GM23338 (cell line): ENCODE data around the gene KIF25. TPM values are rescaled to one million over a fixed set of nuclear protein-coding genes. Genes with fewer than 3 reads are reported as not detected.

Experiments used
- ATAC-seq: fragments of 200-7000 bp; cut with Tn5 transposase; 3 replicates; pipeline ENCODE4 v1.9.1; 2020
- DNase-seq: peaks from one replicate; pipeline ENCODE4 v3.0.0-alpha.2; 2015; ENCODE audit warnings: low spot score
- H2AFZ ChIP-seq: fragments of 200-600 bp; sonication (generic); 2 replicates; pipeline ENCODE4 v1.8.0; 2016; ENCODE audit warnings: antibody characterized with exemption, mild to moderate bottlenecking, moderate library complexity
- H3F3A ChIP-seq: fragments of 200-600 bp; sonication (generic); replicated peaks from 2 replicates; pipeline ENCODE4 v1.8.0; 2017; ENCODE audit warnings: antibody characterized with exemption, mixed run types, low read depth
- H3K27ac ChIP-seq: fragments of 200-600 bp; sonication (generic); 2 replicates; pipeline ENCODE4 v1.6.1; 2016; ENCODE audit warnings: low read depth
- H3K27me3 ChIP-seq: fragments of 200-600 bp; sonication (generic); 2 replicates; pipeline ENCODE4 v1.8.0; 2016; ENCODE audit warnings: mild to moderate bottlenecking, mixed run types, moderate library complexity; ENCODE audit not compliant: insufficient read depth
- H3K36me3 ChIP-seq: fragments of 200-600 bp; sonication (generic); 2 replicates; pipeline ENCODE4 v1.8.0; 2016; ENCODE audit warnings: mild to moderate bottlenecking; ENCODE audit not compliant: insufficient read depth
- H3K4me1 ChIP-seq: fragments of 200-600 bp; sonication (generic); 2 replicates; pipeline ENCODE4 v1.8.0; 2016; ENCODE audit warnings: mild to moderate bottlenecking, moderate library complexity; ENCODE audit not compliant: insufficient read depth
- H3K4me2 ChIP-seq: fragments of 200-600 bp; sonication (generic); 2 replicates; pipeline ENCODE4 v1.7.1; 2017; ENCODE audit warnings: mixed run types
- H3K4me3 ChIP-seq: fragments of 200-600 bp; sonication (generic); 2 replicates; pipeline ENCODE4 v1.6.1; 2016; ENCODE audit warnings: mixed run types
- H3K79me2 ChIP-seq: fragments of 200-600 bp; sonication (generic); replicated peaks from 2 replicates; pipeline ENCODE4 v1.8.0; 2017; ENCODE audit warnings: mild to moderate bottlenecking; ENCODE audit not compliant: insufficient read depth
- H3K9me2 ChIP-seq: fragments of 200-600 bp; sonication (generic); 2 replicates; pipeline ENCODE4 v1.8.0; 2017; ENCODE audit not compliant: insufficient read depth
- H4K20me1 ChIP-seq: fragments of 200-600 bp; sonication (generic); replicated peaks from 2 replicates; pipeline ENCODE4 v1.8.0; 2017; ENCODE audit warnings: mild to moderate bottlenecking; ENCODE audit not compliant: insufficient read depth
- H3K27ac Mint-ChIP-seq: 2 replicates; pipeline ENCODE4 v1.8.0; 2020; ENCODE audit warnings: inconsistent platforms, mild to moderate bottlenecking, moderate library complexity, mixed read lengths
- H3K27me3 Mint-ChIP-seq: 3 replicates; pipeline ENCODE4 v1.8.0; 2022; ENCODE audit warnings: low read depth, mild to moderate bottlenecking, moderate library complexity, mixed read lengths, inconsistent platforms; ENCODE audit not compliant: insufficient read depth, poor library complexity
- H3K36me3 Mint-ChIP-seq: 3 replicates; pipeline ENCODE4 v1.8.0; 2021; ENCODE audit warnings: low read depth, mild to moderate bottlenecking, inconsistent platforms, moderate library complexity, mixed read lengths
- H3K4me1 Mint-ChIP-seq: 3 replicates; pipeline ENCODE4 v1.8.0; 2020; ENCODE audit warnings: mild to moderate bottlenecking, inconsistent platforms, mixed read lengths
- H3K4me3 Mint-ChIP-seq: 3 replicates; pipeline ENCODE4 v1.8.0; 2021; ENCODE audit warnings: moderate library complexity, mild to moderate bottlenecking, inconsistent platforms, mixed read lengths
- H3K9me3 Mint-ChIP-seq: 3 replicates; pipeline ENCODE4 v1.8.0; 2020; ENCODE audit warnings: moderate library complexity, mild to moderate bottlenecking, inconsistent platforms, mixed read lengths
- EZH2phosphoT487 ChIP-seq: fragments of 200-600 bp; sonication (generic); IDR thresholded peaks from one replicate; pipeline ENCODE4 v1.8.1; 2018; ENCODE audit warnings: antibody characterized with exemption; ENCODE audit not compliant: unreplicated experiment
- JUNB ChIP-seq: IDR thresholded peaks from one replicate; pipeline ENCODE4 v1.6.1; 2016; ENCODE audit warnings: antibody characterized with exemption; ENCODE audit not compliant: unreplicated experiment
- NANOG ChIP-seq: IDR thresholded peaks from 2 replicates; pipeline ENCODE4 v1.6.1; 2016; ENCODE audit warnings: antibody characterized with exemption, borderline replicate concordance
- POLR2AphosphoS5 ChIP-seq: IDR thresholded peaks from 2 replicates; pipeline ENCODE4 v1.6.1; 2016; ENCODE audit warnings: antibody characterized with exemption, low read depth
- STAT1 ChIP-seq: IDR thresholded peaks from one replicate; pipeline ENCODE4 v1.6.1; 2016; ENCODE audit warnings: antibody characterized with exemption; ENCODE audit not compliant: unreplicated experiment
- ZNF114 ChIP-seq: fragments of 250-450 bp; sonication (Bioruptor Pico); IDR thresholded peaks from 2 replicates; pipeline ENCODE4 v1.5.0; 2020; ENCODE audit warnings: mild to moderate bottlenecking, moderate library complexity
- ZNF331 ChIP-seq: fragments of 250-450 bp; sonication (Bioruptor Pico); IDR thresholded peaks from 2 replicates; pipeline ENCODE4 v1.5.0; 2020; ENCODE audit warnings: low read depth, mild to moderate bottlenecking, moderate library complexity
- polyA plus RNA-seq: library from polyadenylated mRNA; unstranded; fragments of >200 nt; fragmentation: Nextera tagmentation; extraction: Ambion mirVana; gene quantifications from 2 replicates; pipeline ENCODE4 v1.2.1, GENCODE V29; 2016
- total RNA-seq: library from RNA; depleted of rRNA; stranded (reverse); fragments of >200 nt; shearing (Covaris generic); gene quantifications from 2 replicates; pipeline ENCODE4 v1.2.3, GENCODE V29; 2014
- TF ChIP-seq, protein P1 (sequence below): IDR thresholded peaks from one replicate; pipeline ENCODE4 v1.6.1; 2018; ENCODE audit warnings: antibody characterized with exemption; ENCODE audit not compliant: unreplicated experiment
- TF ChIP-seq, protein P2 (sequence below): IDR thresholded peaks from 2 replicates; pipeline ENCODE4 v1.6.1; 2016; ENCODE audit warnings: antibody characterized with exemption

The KIF25 gene
- total and polyA plus RNA-seq, 2 experiments from 2014 or later = 0.69 to 0.76 TPM

- TF ChIP-seq, protein P1, sequence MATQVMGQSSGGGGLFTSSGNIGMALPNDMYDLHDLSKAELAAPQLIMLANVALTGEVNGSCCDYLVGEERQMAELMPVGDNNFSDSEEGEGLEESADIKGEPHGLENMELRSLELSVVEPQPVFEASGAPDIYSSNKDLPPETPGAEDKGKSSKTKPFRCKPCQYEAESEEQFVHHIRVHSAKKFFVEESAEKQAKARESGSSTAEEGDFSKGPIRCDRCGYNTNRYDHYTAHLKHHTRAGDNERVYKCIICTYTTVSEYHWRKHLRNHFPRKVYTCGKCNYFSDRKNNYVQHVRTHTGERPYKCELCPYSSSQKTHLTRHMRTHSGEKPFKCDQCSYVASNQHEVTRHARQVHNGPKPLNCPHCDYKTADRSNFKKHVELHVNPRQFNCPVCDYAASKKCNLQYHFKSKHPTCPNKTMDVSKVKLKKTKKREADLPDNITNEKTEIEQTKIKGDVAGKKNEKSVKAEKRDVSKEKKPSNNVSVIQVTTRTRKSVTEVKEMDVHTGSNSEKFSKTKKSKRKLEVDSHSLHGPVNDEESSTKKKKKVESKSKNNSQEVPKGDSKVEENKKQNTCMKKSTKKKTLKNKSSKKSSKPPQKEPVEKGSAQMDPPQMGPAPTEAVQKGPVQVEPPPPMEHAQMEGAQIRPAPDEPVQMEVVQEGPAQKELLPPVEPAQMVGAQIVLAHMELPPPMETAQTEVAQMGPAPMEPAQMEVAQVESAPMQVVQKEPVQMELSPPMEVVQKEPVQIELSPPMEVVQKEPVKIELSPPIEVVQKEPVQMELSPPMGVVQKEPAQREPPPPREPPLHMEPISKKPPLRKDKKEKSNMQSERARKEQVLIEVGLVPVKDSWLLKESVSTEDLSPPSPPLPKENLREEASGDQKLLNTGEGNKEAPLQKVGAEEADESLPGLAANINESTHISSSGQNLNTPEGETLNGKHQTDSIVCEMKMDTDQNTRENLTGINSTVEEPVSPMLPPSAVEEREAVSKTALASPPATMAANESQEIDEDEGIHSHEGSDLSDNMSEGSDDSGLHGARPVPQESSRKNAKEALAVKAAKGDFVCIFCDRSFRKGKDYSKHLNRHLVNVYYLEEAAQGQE = no peak
- TF ChIP-seq ZNF331 = no peak
- TF ChIP-seq ZNF114 (CRISPR knock-in tag) = no peak
- TF ChIP-seq, protein P2, sequence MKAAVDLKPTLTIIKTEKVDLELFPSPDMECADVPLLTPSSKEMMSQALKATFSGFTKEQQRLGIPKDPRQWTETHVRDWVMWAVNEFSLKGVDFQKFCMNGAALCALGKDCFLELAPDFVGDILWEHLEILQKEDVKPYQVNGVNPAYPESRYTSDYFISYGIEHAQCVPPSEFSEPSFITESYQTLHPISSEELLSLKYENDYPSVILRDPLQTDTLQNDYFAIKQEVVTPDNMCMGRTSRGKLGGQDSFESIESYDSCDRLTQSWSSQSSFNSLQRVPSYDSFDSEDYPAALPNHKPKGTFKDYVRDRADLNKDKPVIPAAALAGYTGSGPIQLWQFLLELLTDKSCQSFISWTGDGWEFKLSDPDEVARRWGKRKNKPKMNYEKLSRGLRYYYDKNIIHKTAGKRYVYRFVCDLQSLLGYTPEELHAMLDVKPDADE = no peak
- no peak for TF ChIP-seq POLR2AphosphoS5
Observed at GRCh38 chr6:168062346-168063289, 65.1 kb downstream of the KIF25 start (continued).

- no peaks in the 10 kb centered on the region for H3K9me3 Mint-ChIP-seq
- H4K20me1 ChIP-seq = no peaks in the 10 kb centered on the region
- H3K36me3 Mint-ChIP-seq = no peaks in the 10 kb centered on the region
- H3K36me3 ChIP-seq = no peaks in the 10 kb centered on the region
- no peak overlapping the region for H3K4me3 Mint-ChIP-seq
- H3K27me3 ChIP-seq = no peaks in the 10 kb centered on the region
- ATAC-seq (no peak), DNase-seq (no peak)
- H3K27ac Mint-ChIP-seq = no peak overlapping the region
- H3K4me1 Mint-ChIP-seq = no peaks in the 10 kb centered on the region
- no peak overlapping the region for H3K4me3 ChIP-seq
- H3K27ac ChIP-seq = no peak overlapping the region
- H3K27me3 Mint-ChIP-seq = peaks cover 7% of the 10 kb centered on the region
- no peaks in the 10 kb centered on the region for H3K9me2 ChIP-seq
- no peaks in the 10 kb centered on the region for H3K79me2 ChIP-seq
- H3K4me2 ChIP-seq = no peak overlapping the region
- H3K4me1 ChIP-seq = no peaks in the 10 kb centered on the region
- no peak overlapping the region for H2AFZ ChIP-seq
- H3F3A ChIP-seq = no peaks in the 10 kb centered on the region
- no peak for TF ChIP-seq EZH2phosphoT487
- TF ChIP-seq ZNF331 = no peak
- no peak for TF ChIP-seq STAT1
- TF ChIP-seq NANOG = no peak
- TF ChIP-seq JUNB = no peak
- TF ChIP-seq, protein P1 = no peak
Observed at GRCh38 chr6:168063431-168063830, 66.0 kb downstream of the KIF25 start.
